HG03571 (cell line): ENCODE results near the gene BTBD17.

ENCODE experiments used
- ATAC-seq: cut with Tn5 transposase; IDR thresholded peaks from one replicate; pipeline ENCODE4 v1.9.1; 2021; ENCODE audit not compliant: unreplicated experiment

The BTBD17 gene

DNA sequence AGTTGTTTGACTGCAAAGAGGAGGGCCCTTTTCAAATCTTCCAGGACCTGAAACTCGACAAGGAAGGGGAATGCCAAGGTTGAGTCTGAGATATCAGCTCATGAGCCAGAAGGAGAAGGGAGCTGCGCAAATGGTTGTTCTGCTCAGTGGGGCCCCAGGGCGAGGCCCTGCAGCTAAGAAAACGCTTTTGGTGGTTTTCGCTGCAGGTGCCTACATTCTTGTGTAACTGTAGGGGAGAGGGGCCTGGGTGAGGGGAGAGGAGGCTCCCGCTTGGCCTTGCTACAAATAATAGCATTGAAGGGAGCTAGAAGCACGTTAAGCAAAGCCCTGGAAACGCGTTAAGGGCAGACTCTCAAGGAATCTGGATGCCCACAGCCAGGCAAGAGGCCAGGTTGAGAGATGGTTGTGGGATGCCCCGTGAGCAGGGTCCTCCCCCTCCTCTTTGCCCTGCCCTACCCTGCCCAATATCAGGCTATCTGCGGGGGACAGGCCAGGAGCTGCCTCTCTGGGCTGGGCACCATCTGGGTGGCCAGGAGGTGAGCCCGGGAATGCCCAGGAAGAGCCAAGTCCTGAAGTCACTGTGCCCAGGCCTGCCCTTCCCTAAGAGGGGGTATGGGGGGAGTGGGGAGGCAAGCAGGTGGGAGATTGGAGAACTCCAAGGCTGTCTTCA, 27.6 kb upstream of the BTBD17 start:
- no peak for ATAC-seq

DNA sequence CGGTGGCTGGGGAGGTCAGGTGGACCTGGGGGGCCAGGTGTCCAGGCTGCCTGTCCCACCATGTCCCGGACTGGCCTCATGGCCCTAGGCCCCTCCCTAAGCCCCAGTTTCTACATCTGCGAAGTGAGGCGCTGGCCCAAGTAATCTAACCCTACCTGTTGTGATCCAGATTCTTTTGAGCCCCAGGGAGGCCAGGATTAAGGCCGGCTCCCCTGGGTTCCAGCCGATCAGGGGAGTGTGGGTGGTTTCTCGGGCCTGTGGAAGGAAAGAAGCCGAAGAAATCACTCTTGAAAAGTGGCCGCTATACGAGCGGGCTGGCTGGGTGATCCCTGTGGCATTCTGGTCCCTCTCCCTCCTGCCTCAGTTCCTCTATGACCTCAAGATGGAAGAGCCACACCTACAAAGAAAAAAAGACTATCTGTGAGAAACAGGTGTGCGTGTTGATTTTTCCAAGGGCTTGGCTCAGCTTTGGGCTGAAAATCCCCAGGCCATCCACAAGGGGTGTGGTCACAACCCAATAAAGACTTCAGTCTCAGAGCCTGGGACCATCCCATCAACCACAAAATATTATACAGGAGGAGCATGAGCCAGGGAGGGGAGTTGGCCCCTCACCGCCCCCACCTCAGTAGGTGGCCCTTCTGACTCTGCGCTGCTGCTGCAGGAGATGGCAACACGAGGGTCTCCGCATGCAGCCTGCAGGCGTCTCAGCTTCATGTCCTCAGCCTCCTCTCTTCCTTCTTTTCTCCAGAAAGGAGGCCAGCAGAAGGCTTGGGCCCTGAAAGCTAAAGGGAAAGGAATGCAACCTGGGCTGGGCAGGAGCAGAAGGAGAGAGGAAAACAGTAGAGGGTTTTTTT, 25.9 kb upstream of the BTBD17 start:
- ATAC-seq, result no peak

GRCh38 chr17:74386386-74386785, 24.7 kb upstream of the BTBD17 start:
- no peak for ATAC-seq

DNA sequence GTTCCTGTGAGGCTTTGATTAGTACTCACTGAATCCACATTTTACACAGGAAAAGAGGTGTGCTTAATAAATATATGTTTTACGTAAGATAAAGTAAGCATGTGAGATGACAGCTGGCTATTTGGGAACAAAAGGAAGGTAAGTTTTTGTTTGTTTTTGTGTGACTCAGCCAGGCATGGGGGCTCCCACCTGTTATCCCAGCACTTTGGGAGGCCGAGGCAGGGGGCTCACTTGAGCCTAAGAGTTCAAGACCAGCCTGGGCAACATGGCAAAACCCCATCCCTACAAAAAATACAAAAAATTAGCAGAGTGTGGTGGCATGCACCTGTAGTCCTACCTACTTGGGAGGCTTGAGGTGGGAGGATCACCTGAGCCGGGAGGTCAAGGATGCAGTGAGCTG, 23.5 kb upstream of the BTBD17 start:
- ATAC-seq, result no peak

DNA sequence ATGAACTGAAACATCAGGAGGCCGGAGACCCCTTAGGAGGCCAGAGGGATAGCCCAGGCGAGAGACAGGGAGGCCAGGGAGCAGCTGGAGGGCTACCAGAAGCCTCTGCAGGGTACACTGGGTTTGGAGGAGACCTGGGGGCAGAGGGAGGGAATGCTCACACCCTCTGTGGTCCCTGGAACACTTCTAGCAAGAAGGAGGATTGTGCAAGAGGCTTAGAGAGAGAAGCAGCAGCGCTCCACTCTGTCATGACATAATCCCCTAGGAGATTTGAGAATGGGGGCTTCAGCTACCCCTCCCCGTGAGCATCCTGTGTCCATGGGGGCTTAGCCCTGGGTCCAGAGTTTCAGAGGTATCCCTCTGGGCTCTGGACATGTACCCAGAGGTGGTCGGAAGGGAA, 21.5 kb upstream of the BTBD17 start:
- ATAC-seq, result no peak

- no peak for ATAC-seq
Observed at GRCh38 chr17:74380959-74381808, 19.5 kb upstream of the BTBD17 start.

DNA sequence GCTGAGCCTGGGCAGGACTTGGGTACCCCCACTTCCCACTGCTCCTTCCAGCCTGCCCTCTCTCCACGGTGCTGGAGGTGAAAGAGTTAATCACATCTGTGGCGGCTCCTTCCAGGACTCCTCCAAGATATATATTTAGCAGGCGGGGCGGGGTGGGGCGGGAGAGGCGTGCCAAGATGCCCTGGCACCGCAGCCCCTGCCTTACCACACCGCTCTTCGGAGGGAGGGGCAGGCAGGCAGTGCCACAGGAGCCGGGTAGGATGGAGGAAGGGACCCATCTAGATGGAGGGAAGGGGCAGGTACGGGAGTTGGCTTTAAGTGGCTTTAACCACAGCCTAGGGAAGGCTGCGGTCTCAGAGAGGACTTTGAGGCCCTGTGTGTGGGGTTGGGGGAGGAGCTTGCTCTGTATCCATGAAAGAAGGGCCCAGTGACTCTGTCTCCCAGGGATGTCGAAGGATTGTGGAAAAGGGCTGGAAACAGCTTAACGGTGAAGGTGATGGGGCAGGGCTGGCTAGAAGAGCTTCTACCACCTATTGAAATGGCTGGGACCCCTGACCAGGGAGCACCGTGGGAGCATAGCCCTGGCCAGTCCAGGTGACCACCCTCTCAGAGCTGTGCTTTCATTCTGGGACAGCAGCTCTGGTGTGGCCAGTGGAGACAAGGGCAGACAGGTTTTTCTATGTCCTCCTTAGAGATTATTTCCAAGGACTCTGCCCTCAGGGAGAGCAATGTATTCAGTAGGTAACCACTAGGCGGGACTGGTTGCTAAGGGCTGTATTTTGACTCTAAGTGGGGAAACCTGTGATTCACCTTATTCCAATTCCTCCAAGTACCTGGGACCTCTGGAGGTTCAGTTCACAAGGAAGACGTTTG, 18.7 kb upstream of the BTBD17 start:
- ATAC-seq, result no peak

DNA sequence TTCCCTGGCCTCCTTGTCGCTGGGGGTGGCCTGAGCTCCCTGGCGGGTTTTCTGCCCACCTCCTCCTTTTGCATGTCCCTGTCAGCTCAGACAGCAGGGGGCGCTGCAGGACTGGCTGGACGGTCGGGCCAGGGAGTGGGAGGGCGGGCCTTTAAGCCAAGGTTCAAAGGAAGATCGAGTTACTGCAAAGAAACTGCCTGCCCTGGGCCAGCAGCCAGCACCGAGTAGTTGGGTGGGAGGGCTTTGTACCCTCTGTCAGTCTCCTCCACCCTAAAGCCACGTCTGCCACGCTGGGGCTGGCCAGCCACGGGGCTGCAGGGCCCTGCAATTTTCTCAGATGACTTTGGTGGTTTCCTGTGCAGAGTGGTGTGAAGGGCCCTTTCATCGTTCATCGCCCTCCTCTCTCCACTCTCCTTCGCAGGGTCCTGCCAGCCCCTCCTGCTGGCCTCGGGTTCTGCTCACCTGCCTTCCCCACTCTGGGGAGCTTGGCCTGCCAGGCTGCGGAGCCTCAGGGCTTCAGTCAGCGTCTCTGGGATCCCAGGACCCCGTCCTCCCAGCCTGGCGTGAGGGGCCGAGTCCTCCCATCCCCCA, 17.9 kb upstream of the BTBD17 start:
- no peak for ATAC-seq

- no peak for ATAC-seq
Observed at GRCh38 chr17:74374858-74375257, 13.2 kb upstream of the BTBD17 start.

GRCh38 chr17:74373838-74374606, 12.4 kb upstream of the BTBD17 start:
- no peak for ATAC-seq

GRCh38 chr17:74372426-74372825, 10.8 kb upstream of the BTBD17 start:
- ATAC-seq, result no peak

GRCh38 chr17:74371653-74372147, 10.0 kb upstream of the BTBD17 start:
- ATAC-seq, result no peak

DNA sequence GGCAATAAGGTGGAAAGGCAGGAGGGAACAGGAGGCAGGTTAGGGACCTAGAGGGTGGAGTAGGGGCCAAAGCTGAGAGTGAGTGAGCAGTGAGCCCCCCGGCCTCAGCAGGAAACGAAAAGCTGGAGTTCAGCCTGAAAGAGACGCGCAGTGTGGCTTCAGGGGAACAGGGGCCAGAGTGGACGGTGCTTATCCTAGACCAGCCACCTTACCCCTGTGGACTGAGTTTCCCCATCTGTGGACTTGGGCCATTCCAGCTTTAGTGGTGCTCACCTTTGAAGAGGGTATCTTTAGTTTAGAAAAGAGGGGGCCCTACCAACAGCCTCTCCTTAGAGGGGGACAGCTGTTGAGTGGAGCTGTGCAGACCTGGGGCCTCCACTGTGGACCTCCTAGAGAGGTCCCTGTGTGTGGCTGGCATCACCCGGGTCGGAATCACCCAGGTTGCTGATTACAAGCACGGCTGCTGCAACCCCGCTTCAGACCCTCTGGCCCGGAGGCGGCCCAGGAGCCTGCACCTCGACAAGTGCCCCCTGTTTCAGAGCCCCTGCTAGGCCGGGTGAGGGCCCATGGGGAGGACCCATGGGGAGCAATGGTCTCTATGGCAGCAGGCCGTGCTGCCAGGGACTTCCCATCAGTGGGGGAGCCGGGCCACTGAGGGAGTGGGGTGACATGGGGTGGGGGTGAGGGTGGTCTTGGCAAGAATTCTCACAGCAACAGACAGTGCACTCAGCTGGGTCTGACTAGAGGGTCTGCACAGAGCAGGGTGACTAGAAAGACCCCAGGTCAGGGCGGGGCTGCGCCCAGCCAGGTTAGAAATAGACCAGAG, 8.2 kb upstream of the BTBD17 start:
- ATAC-seq, result no peak

GRCh38 chr17:74369221-74369620, 7.6 kb upstream of the BTBD17 start:
- ATAC-seq, result no peak

- no peak for ATAC-seq
Observed at GRCh38 chr17:74368341-74369081, 6.8 kb upstream of the BTBD17 start.

DNA sequence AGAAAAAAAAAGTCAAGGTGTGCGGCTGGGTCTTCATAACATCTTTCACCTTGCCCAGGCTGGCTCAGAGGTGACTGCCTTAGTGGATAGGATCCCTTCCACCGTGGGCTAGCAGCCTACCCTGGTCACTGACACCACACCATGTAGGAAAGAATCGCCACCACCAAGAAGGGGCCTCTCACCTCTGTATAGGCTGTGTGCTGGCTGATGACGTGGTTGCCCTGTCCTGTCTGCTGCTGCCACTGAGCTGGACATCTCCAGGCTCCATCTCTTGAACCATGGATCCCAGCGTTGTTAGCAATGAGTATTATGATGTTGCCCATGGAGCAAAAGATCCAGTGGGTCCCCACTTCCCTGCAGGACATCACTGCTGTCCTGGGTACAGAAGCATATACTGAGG, 5.5 kb upstream of the BTBD17 start, which contains the start of gene GPR142:
GPR142 (plus strand) TSS at position 301 of the 400 bp plus-strand sequence. CDS start 2,035 bp downstream, outside the sequence.
- no peak for ATAC-seq

DNA sequence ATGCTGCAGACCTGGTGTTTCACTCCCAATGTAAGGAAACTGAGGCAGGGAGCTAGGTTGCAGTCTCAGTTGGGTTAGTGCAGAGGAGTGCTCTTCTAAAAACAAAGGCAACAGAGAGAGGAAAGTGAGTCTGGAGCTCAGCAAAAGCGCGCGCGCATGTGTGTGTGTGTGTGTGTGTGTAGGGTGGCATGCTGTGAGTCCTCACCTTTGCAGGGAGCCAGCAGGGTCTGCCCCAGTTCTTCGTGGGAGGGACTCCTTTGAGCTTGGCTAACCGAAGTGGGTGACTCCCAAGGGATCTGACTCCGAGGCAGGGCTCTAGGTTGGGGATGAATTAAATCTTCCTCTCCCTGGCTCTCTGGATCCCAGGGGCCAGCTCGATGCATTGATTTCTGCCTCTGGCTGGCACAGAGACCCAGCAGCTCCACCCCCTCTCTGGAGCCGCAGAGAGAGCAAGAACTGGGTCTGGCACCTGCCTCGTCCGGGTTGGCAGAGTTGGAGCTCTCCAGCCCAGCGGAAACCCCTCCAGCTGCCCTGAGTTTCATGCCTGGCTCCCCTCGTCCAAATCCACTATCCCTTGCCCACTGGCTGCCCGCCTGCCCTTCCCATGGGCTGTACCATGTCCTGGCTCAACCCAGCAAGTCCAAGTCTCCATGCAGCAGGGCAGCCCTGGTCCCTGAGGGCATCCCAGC, 1.3 kb upstream of the BTBD17 start:
- no peak for ATAC-seq
